OCI-LY3 (cell line): ENCODE results near the gene SEPTIN1.

ENCODE experiments used
- H2AFZ ChIP-seq: fragments of 200-600, 300-600 bp; shearing (Covaris generic); 2 replicates; pipeline ENCODE4 v1.6.0; 2014; ENCODE audit warnings: antibody characterized with exemption, low read depth, low read length
- H3K27ac ChIP-seq: fragments of 200-600, 300-600 bp; sonication (generic); 2 replicates; pipeline ENCODE4 v1.5.1; 2014; ENCODE audit warnings: mild to moderate bottlenecking, low read length, moderate library complexity, mixed read lengths
- H3K27me3 ChIP-seq: fragments of 200-600, 300-600 bp; sonication (generic); 2 replicates; pipeline ENCODE4 v1.6.1; 2014; ENCODE audit warnings: low read depth, low read length, mixed read lengths
- H3K36me3 ChIP-seq: fragments of 200-600, 300-600 bp; sonication (generic); replicated peaks from 2 replicates; pipeline ENCODE3; 2014; ENCODE audit warnings: low read depth, low read length, mixed read lengths
- H3K4me1 ChIP-seq: fragments of 300-600, 200-600 bp; sonication (generic); 2 replicates; pipeline ENCODE4 v1.6.1; 2014; ENCODE audit warnings: low read length, mixed read lengths
- H3K4me2 ChIP-seq: fragments of 200-600, 300-600 bp; sonication (generic); 2 replicates; pipeline ENCODE4 v1.6.1; 2014; ENCODE audit warnings: low read length, mixed read lengths
- H3K4me3 ChIP-seq: fragments of 300-600, 200-600 bp; sonication (generic); 2 replicates; pipeline ENCODE4 v1.5.1; 2014; ENCODE audit warnings: antibody characterized with exemption, mild to moderate bottlenecking, low read length, moderate library complexity
- H3K79me2 ChIP-seq: fragments of 300-600, 200-600 bp; shearing (Covaris generic); 2 replicates; pipeline ENCODE4 v1.6.1; 2014; ENCODE audit warnings: mild to moderate bottlenecking, low read length, mixed read lengths
- H3K9ac ChIP-seq: fragments of 300-600, 200-600 bp; shearing (Covaris generic); 2 replicates; pipeline ENCODE4 v1.6.0; 2014; ENCODE audit warnings: mild to moderate bottlenecking, low read length, moderate library complexity
- H3K9me3 ChIP-seq: fragments of 200-600, 300-600 bp; shearing (Covaris generic); 2 replicates; pipeline ENCODE4 v1.6.1; 2014; ENCODE audit warnings: low read length, mixed read lengths; ENCODE audit not compliant: insufficient read depth
- H4K20me1 ChIP-seq: fragments of 200-600, 300-600 bp; sonication (generic); 2 replicates; pipeline ENCODE4 v1.6.1; 2016; ENCODE audit warnings: low read length, mixed read lengths; ENCODE audit not compliant: insufficient read depth
- CTCF ChIP-seq: fragments of 200-600, 300-600 bp; sonication (generic); IDR thresholded peaks from 2 replicates; pipeline ENCODE4 v1.5.1; 2014; ENCODE audit warnings: antibody characterized with exemption, low read length, low read depth
- EZH2phosphoT487 ChIP-seq: fragments of 200-600 bp; shearing (Covaris generic); IDR thresholded peaks from 2 replicates; pipeline ENCODE4 v1.6.1; 2018; ENCODE audit warnings: antibody characterized with exemption, mixed run types, low read depth

Gene SEPTIN1

GRCh38 chr16:30377812-30378235, 4.5 kb downstream of the SEPTIN1 start:
- Histone ChIP-seq H3K4me1 (peaks cover 26% of the 10 kb centered on the region), H3K79me2 (peaks cover 21% of the 10 kb centered on the region), H3K9me3 (no peaks in the 10 kb centered on the region), H3K27me3 (no peaks in the 10 kb centered on the region), H3K27ac (peak overlapping the region; percentile 99), H2AFZ (peak overlapping the region; percentile 89), H3K36me3 (peaks cover 5% of the 10 kb centered on the region), H4K20me1 (no peaks in the 10 kb centered on the region), H3K4me3 (peak overlapping the region; percentile 98), H3K9ac (peak overlapping the region; percentile 99), H3K4me2 (peak overlapping the region; percentile 99)
- TF ChIP-seq EZH2phosphoT487 (no peak), CTCF (no peak)

- Histone ChIP-seq H3K9me3 (no peaks in the 10 kb centered on the region), H3K36me3 (peaks cover 5% of the 10 kb centered on the region), H3K27me3 (no peaks in the 10 kb centered on the region), H3K4me1 (peaks cover 22% of the 10 kb centered on the region), H2AFZ (0 out of 2 replicates have a peak overlapping the region, but pooled peaks have one; percentile 47), H4K20me1 (no peaks in the 10 kb centered on the region), H3K9ac (peak overlapping the region; percentile 99), H3K27ac (peak overlapping the region; percentile 99), H3K4me2 (peak overlapping the region; percentile 99), H3K4me3 (peak overlapping the region; percentile 98), H3K79me2 (peaks cover 20% of the 10 kb centered on the region)
- TF ChIP-seq CTCF (no peak), EZH2phosphoT487 (no peak)
These were observed 5.1 kb downstream of the SEPTIN1 start for GRCh38 chr16:30377050-30377811.

- H2AFZ ChIP-seq = no peak overlapping the region
- H3K4me3 ChIP-seq = no peak overlapping the region
- H3K27ac ChIP-seq = no peak overlapping the region
- H3K27me3 ChIP-seq = no peaks in the 10 kb centered on the region
- H4K20me1 ChIP-seq = no peaks in the 10 kb centered on the region
- TF ChIP-seq EZH2phosphoT487 (no peak), CTCF (no peak)
- peaks cover 5% of the 10 kb centered on the region for H3K36me3 ChIP-seq
- H3K9ac ChIP-seq = no peak overlapping the region
- peaks cover 22% of the 10 kb centered on the region for H3K4me1 ChIP-seq
- H3K9me3 ChIP-seq = no peaks in the 10 kb centered on the region
- peaks cover 12% of the 10 kb centered on the region for H3K79me2 ChIP-seq
- no peak overlapping the region for H3K4me2 ChIP-seq
These were observed 5.9 kb downstream of the SEPTIN1 start for GRCh38 chr16:30376461-30376902.

GRCh38 chr16:30375864-30376263, 6.5 kb downstream of the SEPTIN1 start:
- H3K27me3 ChIP-seq = no peaks in the 10 kb centered on the region
- H3K4me1 ChIP-seq = peaks cover 21% of the 10 kb centered on the region
- no peak overlapping the region for H3K4me2 ChIP-seq
- no peaks in the 10 kb centered on the region for H4K20me1 ChIP-seq
- H3K36me3 ChIP-seq = peaks cover 5% of the 10 kb centered on the region
- H3K79me2 ChIP-seq = peaks cover 9% of the 10 kb centered on the region; the same call in 1 of the 2 replicates
- no peak overlapping the region for H3K27ac ChIP-seq
- H2AFZ ChIP-seq = no peak overlapping the region
- no peaks in the 10 kb centered on the region for H3K9me3 ChIP-seq
- no peak overlapping the region for H3K9ac ChIP-seq
- TF ChIP-seq CTCF = no peak
- TF ChIP-seq EZH2phosphoT487 = no peak
- H3K4me3 ChIP-seq = no peak overlapping the region
